KMS-11 (cell line): ENCODE data around the gene POR.
"Not testable (repeated sequence)": the region's sequence is repeated elsewhere in the genome, so short reads cannot be mapped to it uniquely, and the experiment has no call there.

Source experiments
- H2AFZ ChIP-seq: fragments of 200-600 bp; sonication (generic); 2 replicates; pipeline ENCODE4 v1.6.1; 2016; ENCODE audit warnings: antibody characterized with exemption, mixed run types, low read depth
- H3K27ac ChIP-seq: fragments of 200-600 bp; sonication (generic); 2 replicates; pipeline ENCODE4 v1.6.1; 2016; ENCODE audit warnings: mild to moderate bottlenecking, mixed run types
- H3K27me3 ChIP-seq: fragments of 200-600 bp; sonication (generic); 2 replicates; pipeline ENCODE4 v1.6.1; 2017; ENCODE audit warnings: mild to moderate bottlenecking, low read depth, mixed run types, moderate library complexity; ENCODE audit not compliant: insufficient read depth
- H3K36me3 ChIP-seq: fragments of 200-600 bp; sonication (generic); 2 replicates; pipeline ENCODE4 v1.6.1; 2017; ENCODE audit warnings: mild to moderate bottlenecking, mixed run types; ENCODE audit not compliant: insufficient read depth
- H3K4me1 ChIP-seq: fragments of 200-600 bp; sonication (generic); 2 replicates; pipeline ENCODE4 v1.6.1; 2016; ENCODE audit warnings: mild to moderate bottlenecking, low read depth, mixed run types; ENCODE audit not compliant: poor library complexity, severe bottlenecking
- H3K4me2 ChIP-seq: fragments of 200-600 bp; sonication (generic); 2 replicates; pipeline ENCODE4 v1.7.0; 2016; ENCODE audit warnings: mild to moderate bottlenecking, mixed run types
- H3K4me3 ChIP-seq: fragments of 200-600 bp; sonication (generic); IDR thresholded peaks from 2 replicates; pipeline ENCODE4 v1.6.1; 2017; ENCODE audit warnings: low read depth, low read length, mixed read lengths; ENCODE audit not compliant: insufficient read depth
- H3K79me2 ChIP-seq: fragments of 200-600 bp; sonication (generic); 2 replicates; pipeline ENCODE4 v1.6.1; 2016; ENCODE audit warnings: low read depth, mixed run types; ENCODE audit not compliant: insufficient read depth
- H3K9ac ChIP-seq: fragments of 200-600 bp; sonication (generic); 2 replicates; pipeline ENCODE4 v1.6.1; 2016; ENCODE audit warnings: mild to moderate bottlenecking, mixed run types
- H4K20me1 ChIP-seq: fragments of 200-600 bp; sonication (generic); 2 replicates; pipeline ENCODE4 v1.6.1; 2016; ENCODE audit warnings: mild to moderate bottlenecking, mixed run types; ENCODE audit not compliant: insufficient read depth
- TF ChIP-seq, protein P1 (sequence below): fragments of 200-600 bp; sonication (generic); conservative IDR thresholded peaks from 2 replicates; pipeline ENCODE4 v1.6.1; 2017; ENCODE audit warnings: low read depth, mild to moderate bottlenecking, antibody characterized with exemption, low read length, moderate library complexity, mixed read lengths

Gene POR

GRCh38 chr7:76003351-76003750, 88.4 kb downstream of the POR start:
- no peaks in the 10 kb centered on the region for H3K79me2 ChIP-seq
- H2AFZ ChIP-seq: no peak overlapping the region
- H3K9ac ChIP-seq: no peak overlapping the region
- H3K4me1 ChIP-seq: peaks cover 12% of the 10 kb centered on the region
- H3K4me2 ChIP-seq: no peak overlapping the region
- H3K4me3 ChIP-seq: no peak overlapping the region
- H4K20me1 ChIP-seq: no peaks in the 10 kb centered on the region
- no peaks in the 10 kb centered on the region for H3K27me3 ChIP-seq
- H3K36me3 ChIP-seq: no peaks in the 10 kb centered on the region
- H3K27ac ChIP-seq: no peak overlapping the region
- TF ChIP-seq, protein P1, sequence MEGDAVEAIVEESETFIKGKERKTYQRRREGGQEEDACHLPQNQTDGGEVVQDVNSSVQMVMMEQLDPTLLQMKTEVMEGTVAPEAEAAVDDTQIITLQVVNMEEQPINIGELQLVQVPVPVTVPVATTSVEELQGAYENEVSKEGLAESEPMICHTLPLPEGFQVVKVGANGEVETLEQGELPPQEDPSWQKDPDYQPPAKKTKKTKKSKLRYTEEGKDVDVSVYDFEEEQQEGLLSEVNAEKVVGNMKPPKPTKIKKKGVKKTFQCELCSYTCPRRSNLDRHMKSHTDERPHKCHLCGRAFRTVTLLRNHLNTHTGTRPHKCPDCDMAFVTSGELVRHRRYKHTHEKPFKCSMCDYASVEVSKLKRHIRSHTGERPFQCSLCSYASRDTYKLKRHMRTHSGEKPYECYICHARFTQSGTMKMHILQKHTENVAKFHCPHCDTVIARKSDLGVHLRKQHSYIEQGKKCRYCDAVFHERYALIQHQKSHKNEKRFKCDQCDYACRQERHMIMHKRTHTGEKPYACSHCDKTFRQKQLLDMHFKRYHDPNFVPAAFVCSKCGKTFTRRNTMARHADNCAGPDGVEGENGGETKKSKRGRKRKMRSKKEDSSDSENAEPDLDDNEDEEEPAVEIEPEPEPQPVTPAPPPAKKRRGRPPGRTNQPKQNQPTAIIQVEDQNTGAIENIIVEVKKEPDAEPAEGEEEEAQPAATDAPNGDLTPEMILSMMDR: no peak

- H3K4me1 ChIP-seq: peaks cover 28% of the 10 kb centered on the region
- H3K27me3 ChIP-seq, H3K4me2 ChIP-seq, H2AFZ ChIP-seq, H4K20me1 ChIP-seq, H3K79me2 ChIP-seq, H3K4me3 ChIP-seq, H3K9ac ChIP-seq, H3K36me3 ChIP-seq, H3K27ac ChIP-seq: not testable (repeated sequence)
Measured at GRCh38 chr7:76005004-76005403, 90.0 kb downstream of the POR start.

DNA sequence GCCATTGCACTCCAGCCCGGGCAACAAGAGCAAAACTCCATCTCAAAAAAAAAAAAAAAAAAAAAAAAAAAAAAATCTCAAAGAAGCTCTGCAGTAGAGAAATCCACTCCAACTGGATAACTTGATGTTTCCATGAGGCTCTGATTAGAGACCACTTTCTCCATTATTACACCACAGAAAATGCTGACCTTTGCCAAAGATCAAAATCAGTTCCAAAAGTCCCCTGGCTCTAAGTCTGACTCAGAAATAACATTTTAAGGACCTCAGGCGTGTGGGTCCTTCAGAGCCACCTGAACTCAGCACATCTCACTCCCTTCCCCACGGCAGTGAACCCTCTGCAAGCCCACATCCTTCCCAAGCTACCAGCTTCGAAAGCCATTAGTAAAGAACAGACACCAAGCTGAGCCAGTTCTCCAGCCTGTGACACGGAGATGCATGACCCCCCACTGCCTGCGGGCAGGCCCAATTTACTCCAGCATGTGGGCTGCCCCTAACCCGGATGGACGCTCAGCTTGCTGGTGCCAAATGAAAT, 93.3 kb downstream of the POR start:
- Histone ChIP-seq H4K20me1 (no peaks in the 10 kb centered on the region), H3K9ac (no peak overlapping the region; the same call in 1 of the 2 replicates), H3K4me2 (peak overlapping the region; percentile 49), H3K79me2 (no peaks in the 10 kb centered on the region), H3K27me3 (no peaks in the 10 kb centered on the region), H3K4me3 (no peak overlapping the region), H2AFZ (no peak overlapping the region), H3K4me1 (peaks cover 32% of the 10 kb centered on the region), H3K36me3 (no peaks in the 10 kb centered on the region), H3K27ac (peak overlapping the region; percentile 55)
- TF ChIP-seq, protein P1: no peak

DNA sequence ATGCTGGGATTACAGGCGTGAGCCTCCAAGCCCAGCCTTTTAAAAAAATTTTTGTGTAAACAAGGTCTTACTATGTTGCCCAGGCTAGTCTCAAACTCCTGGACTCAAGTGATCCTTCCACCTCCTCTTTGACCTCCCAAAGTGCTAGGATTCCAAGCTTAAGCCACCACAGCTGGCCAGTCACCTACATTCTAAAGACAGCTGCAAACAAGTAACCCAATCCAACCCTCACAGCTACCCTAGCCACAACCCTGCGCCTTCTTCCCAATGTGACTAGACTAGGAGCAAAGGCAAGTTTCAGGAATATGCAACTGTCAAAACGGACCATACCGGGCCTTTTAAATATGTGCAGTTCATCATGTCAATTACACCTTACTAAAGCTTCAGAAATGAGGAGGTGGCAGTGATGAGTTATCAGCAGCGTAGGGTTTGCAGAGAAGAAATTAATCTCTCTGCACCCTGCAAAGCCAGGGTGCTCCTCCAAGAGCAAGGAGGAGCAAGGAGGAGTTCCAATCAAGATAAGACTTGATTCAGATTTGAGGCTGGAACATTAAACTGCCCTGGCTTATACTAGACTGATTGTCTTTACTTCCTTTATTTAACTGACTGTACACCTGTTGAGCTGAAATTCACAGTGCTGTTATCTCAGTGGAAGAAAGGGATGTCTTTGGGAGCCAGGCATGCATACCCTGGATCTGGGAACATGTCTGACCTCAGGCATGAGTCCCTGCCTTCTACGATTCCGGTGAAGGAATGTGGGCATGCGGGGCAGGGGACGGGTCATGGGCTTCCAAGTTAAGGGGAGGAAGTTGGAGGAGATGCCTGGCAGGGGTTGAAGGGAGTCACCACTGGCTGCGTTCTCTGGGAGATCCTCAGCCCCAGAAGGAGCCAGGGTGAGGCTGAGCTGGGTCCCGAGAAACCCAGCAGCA, 95.0 kb downstream of the POR start:
- Histone ChIP-seq H3K27ac (peak overlapping the region; percentile 55; the same call in 1 of the 2 replicates), H3K4me2 (peak overlapping the region; percentile 49), H3K4me3 (no peak overlapping the region), H2AFZ (no peak overlapping the region), H3K27me3 (no peaks in the 10 kb centered on the region), H4K20me1 (no peaks in the 10 kb centered on the region), H3K36me3 (no peaks in the 10 kb centered on the region), H3K9ac (no peak overlapping the region), H3K4me1 (peaks cover 32% of the 10 kb centered on the region), H3K79me2 (no peaks in the 10 kb centered on the region)
- TF ChIP-seq, protein P1: no peak

DNA sequence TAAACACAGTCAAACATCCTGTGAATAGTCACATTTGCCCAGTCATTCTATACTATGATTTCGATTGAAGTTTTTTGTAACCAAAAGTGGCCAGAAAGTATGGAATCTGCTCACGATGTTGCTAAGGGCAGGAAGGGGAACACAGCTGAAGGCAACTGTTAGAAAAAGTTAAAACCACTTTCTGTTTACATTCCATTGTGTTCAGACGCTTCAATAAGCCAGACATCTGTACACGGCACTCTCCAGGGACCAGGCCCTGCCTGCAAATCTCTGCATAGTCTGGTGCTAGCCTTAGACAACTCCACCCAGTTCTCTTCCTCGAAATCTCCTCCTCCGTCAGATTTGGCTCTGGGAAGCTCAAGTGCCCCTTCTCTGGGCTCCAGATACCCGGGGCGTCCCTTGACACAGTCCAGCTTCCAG, 96.5 kb downstream of the POR start:
- Histone ChIP-seq H3K4me1 (peaks cover 35% of the 10 kb centered on the region), H3K9ac (no peak overlapping the region), H3K4me2 (no peak overlapping the region), H4K20me1 (no peaks in the 10 kb centered on the region), H3K27ac (no peak overlapping the region), H2AFZ (no peak overlapping the region), H3K36me3 (no peaks in the 10 kb centered on the region), H3K79me2 (no peaks in the 10 kb centered on the region), H3K27me3 (no peaks in the 10 kb centered on the region), H3K4me3 (no peak overlapping the region)
- TF ChIP-seq, protein P1: no peak
